ENCODE results near the gene ERMARD.
A peak's percentile ranks its signal among the peaks of the same experiment; 100 is the strongest.

Gene ERMARD

GRCh38 chr6:169723991-169724493 lies 27.4 kb upstream of the ERMARD start:
- peak; percentile 37 for DNase-seq (ENCODE audit: low read depth)
- peak overlapping the region; percentile 22 for H3K4me3 ChIP-seq (ENCODE audit: low read length)
- TF ChIP-seq CTCF (IDR thresholded peaks at IDR 0.05; ENCODE audit: insufficient read depth, low read depth, low read length, missing control alignments), result no peak

GRCh38 chr6:169724494-169725124 lies 26.8 kb upstream of the ERMARD start, which contains the start of gene PHF10:
Gene PHF10 (minus strand): TSS chr6:169724500. CDS start chr6:169723931, 569 bp downstream.
- peak within 1 kb of the TSS; percentile 59 for H3K4me3 ChIP-seq (ENCODE audit: low read length)
- TF ChIP-seq CTCF (IDR thresholded peaks at IDR 0.05; ENCODE audit: insufficient read depth, low read depth, low read length, missing control alignments), result no peak
- no peak for DNase-seq (ENCODE audit: low read depth)

GRCh38 chr6:169725125-169726048 lies 26.0 kb upstream of the ERMARD start:
- TF ChIP-seq CTCF (IDR thresholded peaks at IDR 0.05; ENCODE audit: insufficient read depth, low read depth, low read length, missing control alignments), result no peak
- peak overlapping the region; percentile 48 for H3K4me3 ChIP-seq (ENCODE audit: low read length)
- DNase-seq (ENCODE audit: low read depth), result peak; percentile 39

- TF ChIP-seq CTCF (IDR thresholded peaks at IDR 0.05; ENCODE audit: insufficient read depth, low read depth, low read length, missing control alignments), result no peak
Observed at GRCh38 chr6:169726049-169726400, 25.4 kb upstream of the ERMARD start.

GRCh38 chr6:169726963-169727362 lies 24.5 kb upstream of the ERMARD start:
- TF ChIP-seq CTCF (IDR thresholded peaks at IDR 0.05; ENCODE audit: insufficient read depth, low read depth, low read length, missing control alignments), result no peak
- no peak overlapping the region for H3K4me3 ChIP-seq (ENCODE audit: low read length)
- no peak for DNase-seq (ENCODE audit: low read depth)

More at GRCh38 chr6:169726049-169726400, 25.4 kb upstream of the ERMARD start:
- DNase-seq (ENCODE audit: low read depth), result no peak
- no peak overlapping the region for H3K4me3 ChIP-seq (ENCODE audit: low read length)

GRCh38 chr6:169729961-169730360 lies 21.5 kb upstream of the ERMARD start:
- no peak for TF ChIP-seq CTCF (IDR thresholded peaks at IDR 0.05; ENCODE audit: insufficient read depth, low read depth, low read length, missing control alignments)
- no peak overlapping the region for H3K4me3 ChIP-seq (ENCODE audit: low read length)

More at GRCh38 chr6:169729961-169730360, 21.5 kb upstream of the ERMARD start:
- no peak for DNase-seq (ENCODE audit: low read depth)
